Stimulated activated CD4-positive, alpha-beta T cell treated with anti-CD3 and anti-CD28 coated beads, Interleukin-12 subunit alpha, Interleukin-12 subunit beta, amount 100 ng/mL, for 24 hours (primary cell): ENCODE data around the gene GPX4.

Experiments used
- DNase-seq, 2 experiments: peaks; one replicate each; pipeline ENCODE4 v3.0.0-alpha.2; 2020; ENCODE audit warnings: low read depth in 2 of 2

The GPX4 gene

GRCh38 chr19:1084024-1084868 is 19.5 kb upstream of the GPX4 start:
- DNase-seq, result no peak

GRCh38 chr19:1085053-1085658 is 18.6 kb upstream of the GPX4 start:
- DNase-seq, result no peak

GRCh38 chr19:1085676-1086442 is 17.9 kb upstream of the GPX4 start:
- DNase-seq, result no peak

GRCh38 chr19:1086613-1087012 is 17.2 kb upstream of the GPX4 start:
- no peak for DNase-seq

GRCh38 chr19:1087813-1088415 is 15.9 kb upstream of the GPX4 start:
- DNase-seq, result no peak

- no peak for DNase-seq
Measured at GRCh38 chr19:1088416-1089010, 15.3 kb upstream of the GPX4 start.

GRCh38 chr19:1089126-1089771 is 14.5 kb upstream of the GPX4 start:
- no peak for DNase-seq

- DNase-seq, result no peak
Measured at GRCh38 chr19:1089891-1090290, 13.9 kb upstream of the GPX4 start.

GRCh38 chr19:1090731-1091543 is 12.9 kb upstream of the GPX4 start:
- no peak for DNase-seq

GRCh38 chr19:1091544-1092175 is 12.1 kb upstream of the GPX4 start:
- DNase-seq, result no peak

- no peak for DNase-seq
Measured at GRCh38 chr19:1093330-1093729, 10.5 kb upstream of the GPX4 start.

GRCh38 chr19:1093811-1094553 is 9.8 kb upstream of the GPX4 start:
- DNase-seq, result no peak

GRCh38 chr19:1094655-1094977 is 9.2 kb upstream of the GPX4 start:
- DNase-seq, result no peak

- peak; percentile 94 to 95 for DNase-seq
Measured at GRCh38 chr19:1094978-1095701, 8.7 kb upstream of the GPX4 start, which contains the start of gene POLR2E. POLR2E (minus strand) TSS chr19:1095375; CDS start chr19:1095315, 60 bp downstream.

GRCh38 chr19:1097810-1098176 is 6.0 kb upstream of the GPX4 start:
- no peak for DNase-seq

- DNase-seq, result no peak
Measured at GRCh38 chr19:1098177-1099051, 5.4 kb upstream of the GPX4 start.

- DNase-seq, result no peak
Measured at GRCh38 chr19:1101337-1101698, 2.5 kb upstream of the GPX4 start.
